Fibroblast of the aortic adventitia (primary cell): Measurements from ENCODE around the gene DEDD2. TPM values are rescaled to one million over a fixed set of nuclear protein-coding genes. Genes with fewer than 3 reads are reported as not detected.

Source experiments
- DNase-seq: peaks from one replicate; pipeline ENCODE4 v3.0.0-alpha.2; 2010; ENCODE audit warnings: low read depth
- H3K4me3 ChIP-seq: 2 replicates; pipeline ENCODE4 v1.5.1; 2011; ENCODE audit warnings: low read depth, mild to moderate bottlenecking, control low read depth, low read length, moderate library complexity
- CTCF ChIP-seq: IDR thresholded peaks from 2 replicates; pipeline ENCODE4 v1.5.1; 2011; ENCODE audit warnings: mild to moderate bottlenecking, low read length, control low read depth, inconsistent platforms; ENCODE audit not compliant: insufficient read depth
- total RNA-seq: library from RNA; depleted of rRNA; stranded (reverse); fragments of >200 nt; gene quantifications from 2 replicates; pipeline ENCODE4 v1.2.3, GENCODE V29; 2012; ENCODE audit warnings: low replicate concordance

Gene DEDD2
- total RNA-seq, 1 donor, result 11.1 TPM

GRCh38 chr19:42208612-42209011, 8.9 kb downstream of the DEDD2 start:
- no peak for DNase-seq
- no peak for TF ChIP-seq CTCF
- no peak overlapping the region for H3K4me3 ChIP-seq

- no peak overlapping the region for H3K4me3 ChIP-seq
- no peak for TF ChIP-seq CTCF
- DNase-seq, result peak; percentile 62
These were observed 9.7 kb downstream of the DEDD2 start for GRCh38 chr19:42207767-42208271.

GRCh38 chr19:42206871-42207755, 10.4 kb downstream of the DEDD2 start:
- H3K4me3 ChIP-seq, result no peak overlapping the region
- no peak for DNase-seq
- no peak for TF ChIP-seq CTCF

GRCh38 chr19:42204664-42205063, 12.8 kb downstream of the DEDD2 start:
- TF ChIP-seq CTCF, result no peak
- H3K4me3 ChIP-seq, result no peak overlapping the region
- no peak for DNase-seq

GRCh38 chr19:42203700-42204099, 13.8 kb downstream of the DEDD2 start:
- no peak for TF ChIP-seq CTCF
- no peak overlapping the region for H3K4me3 ChIP-seq
- DNase-seq, result no peak

GRCh38 chr19:42202290-42202880, 15.1 kb downstream of the DEDD2 start:
- TF ChIP-seq CTCF, result no peak
- DNase-seq, result no peak
- no peak overlapping the region for H3K4me3 ChIP-seq
